Liver (tissue), 9 donors: Measurements from ENCODE around the gene RAB4B. TPM values are rescaled to one million over a fixed set of nuclear protein-coding genes. Genes with fewer than 3 reads are reported as not detected.

Source experiments
- DNase-seq: peaks from one replicate; pipeline ENCODE4 v3.0.0-alpha.2; 2017; ENCODE audit warnings: low spot score
- H3K27ac ChIP-seq, 2 donors: one replicate each; pipeline ENCODE4 v1.7.0; 2013; ENCODE audit warnings: inconsistent platforms in 2 of 2, low read length in 2 of 2, control low read depth in 1 of 2, low read depth in 1 of 2, mild to moderate bottlenecking in 1 of 2
- H3K27me3 ChIP-seq, 4 donors: one replicate each; pipeline versions ENCODE4 v1.6.1 to v1.7.0; 2013; ENCODE audit warnings: low read length in 3 of 4, inconsistent platforms in 1 of 4, mild to moderate bottlenecking in 1 of 4, moderate library complexity in 1 of 4; ENCODE audit not compliant: control insufficient read depth in 4 of 4, insufficient read depth in 4 of 4
- H3K36me3 ChIP-seq, 4 donors: one replicate each; pipeline versions ENCODE4 v1.6.1 to v1.7.0; 2013; ENCODE audit warnings: low read length in 3 of 4, mild to moderate bottlenecking in 3 of 4, low read depth in 1 of 4, moderate library complexity in 1 of 4; ENCODE audit not compliant: control insufficient read depth in 4 of 4, insufficient read depth in 3 of 4
- H3K4me1 ChIP-seq, 4 donors: one replicate each; pipeline versions ENCODE4 v1.6.1 to v1.7.0; 2013; ENCODE audit warnings: low read length in 3 of 4, mild to moderate bottlenecking in 3 of 4, moderate library complexity in 1 of 4; ENCODE audit not compliant: control insufficient read depth in 4 of 4, insufficient read depth in 4 of 4
- H3K4me3 ChIP-seq, 3 donors: one replicate each; pipeline versions ENCODE4 v1.6.1 to v1.7.0; 2013; ENCODE audit warnings: low read length in 3 of 3, control low read depth in 1 of 3, low read depth in 1 of 3, mild to moderate bottlenecking in 1 of 3
- H3K9ac ChIP-seq, 2 donors: one replicate each; pipeline ENCODE4 v1.7.0; 2013; ENCODE audit warnings: low read length in 2 of 2, mild to moderate bottlenecking in 2 of 2, moderate library complexity in 2 of 2, control low read depth in 1 of 2, low read depth in 1 of 2
- H3K9me3 ChIP-seq, 4 donors: one replicate each; pipeline versions ENCODE4 v1.6.1 to v1.7.0; 2013; ENCODE audit warnings: low read length in 3 of 4; ENCODE audit not compliant: control insufficient read depth in 4 of 4
- EGR1 ChIP-seq, 2 donors: IDR thresholded peaks; 2 replicates each; pipeline ENCODE4 v1.6.1; 2016 to 2018; ENCODE audit warnings: antibody characterized with exemption in 2 of 2, low read depth in 2 of 2
- FOXA1 ChIP-seq: IDR thresholded peaks from 2 replicates; pipeline ENCODE4 v1.6.1; 2016; ENCODE audit warnings: antibody characterized with exemption
- FOXA2 ChIP-seq: IDR thresholded peaks from 2 replicates; pipeline ENCODE4 v1.6.1; 2016; ENCODE audit warnings: antibody characterized with exemption
- GABPA ChIP-seq, 2 donors: IDR thresholded peaks in 1 of 2; conservative IDR thresholded peaks in 1 of 2; 2 replicates each; pipeline ENCODE4 v1.6.1; 2016; ENCODE audit warnings: antibody characterized with exemption in 2 of 2, mild to moderate bottlenecking in 1 of 2, moderate library complexity in 1 of 2
- HNF4A ChIP-seq, 2 donors: conservative IDR thresholded peaks; 2 replicates each; pipeline ENCODE4 v1.6.1; 2016; ENCODE audit warnings: antibody characterized with exemption in 2 of 2, mild to moderate bottlenecking in 2 of 2
- JUND ChIP-seq, 2 donors: IDR thresholded peaks; 2 replicates each; pipeline ENCODE4 v1.6.1; 2016; ENCODE audit warnings: antibody characterized with exemption in 2 of 2
- NR2F2 ChIP-seq: IDR thresholded peaks from 2 replicates; pipeline ENCODE4 v1.6.1; 2016; ENCODE audit warnings: antibody characterized with exemption
- RAD21 ChIP-seq, 2 donors: IDR thresholded peaks; 2 replicates each; pipeline ENCODE4 v1.6.1; 2016; ENCODE audit warnings: antibody characterized with exemption in 2 of 2, mild to moderate bottlenecking in 2 of 2
- RXRA ChIP-seq, 2 donors: IDR thresholded peaks; 2 replicates each; pipeline ENCODE4 v1.6.1; 2017 to 2018; ENCODE audit warnings: antibody characterized with exemption in 2 of 2, mild to moderate bottlenecking in 1 of 2
- YY1 ChIP-seq: IDR thresholded peaks from 2 replicates; pipeline ENCODE4 v1.6.1; 2016; ENCODE audit warnings: antibody characterized with exemption, mild to moderate bottlenecking
- WGBS: extraction: QIAGEN DNeasy Blood & Tissue Kit; methylation state at CpG from one replicate; pipeline ENCODE4 v1.1.7; 2013; 5-methylcytosine and 5-hydroxymethylcytosine counted together
- polyA plus RNA-seq, 2 donors: library from polyadenylated mRNA; stranded (reverse) in 1 of 2; unstranded in 1 of 2; fragments of 200-250 nt in 1 of 2; fragments of >200 nt in 1 of 2; fragmentation: Nextera tagmentation in 1 of 2; extraction: Ambion mirVana in 1 of 2; gene quantifications; one replicate each; pipeline versions ENCODE4 v1.2.1 to v1.2.3, GENCODE V29; 2013 to 2015
- total RNA-seq, 2 donors: library from RNA; depleted of rRNA; stranded (reverse); fragments of >200 nt; gene quantifications; one replicate each; pipeline ENCODE4 v1.2.3, GENCODE V29; 2014
- TF ChIP-seq, protein P1 (sequence below): IDR thresholded peaks from 2 replicates; pipeline ENCODE4 v1.6.1; 2016; ENCODE audit warnings: antibody characterized with exemption, mild to moderate bottlenecking
- TF ChIP-seq, protein P2 (sequence below): IDR thresholded peaks from 2 replicates; pipeline ENCODE4 v1.6.1; 2016; ENCODE audit warnings: antibody characterized with exemption
- TF ChIP-seq, protein P3 (sequence below): IDR thresholded peaks from 2 replicates; pipeline ENCODE4 v1.6.1; 2016; ENCODE audit warnings: antibody characterized with exemption
- TF ChIP-seq, protein P4 (sequence below): IDR thresholded peaks from 2 replicates; pipeline ENCODE4 v1.6.1; 2016; ENCODE audit warnings: antibody characterized with exemption
- donor health status: healthy.
- donor health status: healthy.
- donor health status: healthy.
- donor health status: healthy.
- donor health status: healthy.

RAB4B gene
- total and polyA plus RNA-seq, 4 donors, result 5.5 to 16.9 (median 12.9) TPM

DNA sequence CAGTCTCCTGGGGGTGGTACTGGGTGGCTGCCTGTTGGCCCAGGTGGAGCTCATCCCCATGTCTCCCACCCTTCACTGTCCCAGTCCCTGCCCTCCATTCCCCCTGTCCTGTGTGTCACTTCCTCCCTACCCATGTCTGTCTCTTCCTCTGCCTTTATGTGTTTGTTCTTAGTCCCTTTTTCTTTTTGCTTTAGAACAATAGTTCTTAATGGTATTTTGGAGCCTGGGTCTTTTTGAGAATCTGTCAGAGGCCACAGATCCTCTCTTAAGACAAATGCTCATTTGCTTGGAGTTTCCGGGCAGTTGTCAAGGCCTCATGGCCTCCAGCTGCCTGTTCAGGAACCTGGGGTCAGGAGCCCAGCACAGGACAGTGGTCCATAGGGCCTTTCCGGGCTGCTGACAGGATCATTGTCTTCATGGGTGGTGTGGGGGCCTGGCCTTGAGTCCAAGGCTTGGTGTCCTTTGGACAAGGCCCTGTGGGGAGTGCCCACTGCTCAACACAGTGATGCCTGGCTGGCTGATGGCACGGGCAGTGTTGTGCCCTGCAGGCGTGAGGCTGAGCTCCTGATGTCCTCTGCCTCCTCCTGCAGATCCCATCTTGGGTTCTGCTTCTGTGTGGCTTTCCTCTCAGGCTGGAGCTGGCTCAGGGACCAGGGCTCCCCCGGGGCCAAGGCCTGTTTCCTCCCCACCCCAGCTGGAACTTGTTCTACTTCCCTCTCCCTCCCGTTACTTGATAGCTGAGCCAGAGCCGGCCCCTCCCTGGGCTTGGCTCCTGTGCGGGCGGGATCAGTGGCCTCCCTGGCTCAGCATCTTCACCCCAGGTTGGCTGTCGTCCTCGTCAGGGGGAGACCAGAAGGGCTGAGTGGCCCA lies 24.5 kb downstream of the RAB4B start:
- Histone ChIP-seq H3K36me3 (peaks cover under 1 to 10% (median 1%) of the 10 kb centered on the region in 4 donors), H3K9ac (no peak overlapping the region), H3K4me3 (no peak overlapping the region), H3K27me3 (no peaks in the 10 kb centered on the region), H3K27ac (peak overlapping the region; percentile 48 to 82), H3K4me1 (peaks cover 34 to 81% (median 67%) of the 10 kb centered on the region in 4 donors), H3K9me3 (no peaks in the 10 kb centered on the region)
- TF ChIP-seq FOXA1 (no peak), NR2F2 (peak; percentile 73)
- 39% methylated on average over 11 of the region's 11 CpGs for WGBS
- peak; percentile 67 for DNase-seq

DNA sequence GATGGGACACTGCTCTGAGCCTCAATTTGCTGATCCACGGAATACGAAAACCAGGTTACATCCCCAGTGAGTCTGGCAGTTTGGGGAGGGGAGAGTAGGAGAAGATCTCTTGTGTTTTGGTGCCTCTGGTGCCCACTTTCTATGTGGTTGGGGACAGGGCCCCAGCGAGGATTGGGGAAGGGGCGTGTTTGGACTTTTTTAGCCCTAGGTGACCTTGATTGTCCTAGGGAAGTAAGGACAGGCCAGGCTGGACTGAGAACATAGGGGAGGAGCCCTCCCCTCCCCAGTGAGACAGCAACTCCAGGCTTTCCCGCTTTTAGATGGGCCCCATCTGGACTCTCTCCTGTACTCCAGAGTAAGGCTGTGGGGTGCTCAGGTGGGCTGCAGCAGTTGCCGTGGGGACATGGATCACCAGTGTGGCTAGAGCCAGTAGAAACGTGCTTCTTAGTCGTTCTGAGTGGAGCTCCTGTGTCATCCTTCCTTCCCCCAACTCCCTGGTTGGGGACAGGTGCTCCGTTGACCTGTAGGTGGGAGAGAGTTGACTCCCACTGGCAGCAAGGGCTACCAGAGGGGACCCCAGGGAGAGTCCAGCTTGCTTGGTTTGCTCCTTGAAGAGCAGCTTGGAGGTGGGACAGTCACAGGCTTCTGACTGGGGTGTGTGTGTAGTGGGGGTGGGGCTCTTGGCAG lies 25.3 kb downstream of the RAB4B start:
- no peak for TF ChIP-seq RAD21 (IDR thresholded peaks at IDR 0.05)
- Histone ChIP-seq H3K9me3 (no peaks in the 10 kb centered on the region), H3K4me1 (peaks cover 34 to 74% (median 62%) of the 10 kb centered on the region in 4 donors), H3K36me3 (peaks cover 5 to 12% (median 9%) of the 10 kb centered on the region in 4 donors), H3K27ac (peak overlapping the region; percentile 48 to 82), H3K9ac (no peak overlapping the region), H3K27me3 (no peaks in the 10 kb centered on the region), H3K4me3 (no peak overlapping the region)
- DNase-seq, result no peak
- WGBS, result 58% methylated on average over 9 of the region's 9 CpGs

DNA sequence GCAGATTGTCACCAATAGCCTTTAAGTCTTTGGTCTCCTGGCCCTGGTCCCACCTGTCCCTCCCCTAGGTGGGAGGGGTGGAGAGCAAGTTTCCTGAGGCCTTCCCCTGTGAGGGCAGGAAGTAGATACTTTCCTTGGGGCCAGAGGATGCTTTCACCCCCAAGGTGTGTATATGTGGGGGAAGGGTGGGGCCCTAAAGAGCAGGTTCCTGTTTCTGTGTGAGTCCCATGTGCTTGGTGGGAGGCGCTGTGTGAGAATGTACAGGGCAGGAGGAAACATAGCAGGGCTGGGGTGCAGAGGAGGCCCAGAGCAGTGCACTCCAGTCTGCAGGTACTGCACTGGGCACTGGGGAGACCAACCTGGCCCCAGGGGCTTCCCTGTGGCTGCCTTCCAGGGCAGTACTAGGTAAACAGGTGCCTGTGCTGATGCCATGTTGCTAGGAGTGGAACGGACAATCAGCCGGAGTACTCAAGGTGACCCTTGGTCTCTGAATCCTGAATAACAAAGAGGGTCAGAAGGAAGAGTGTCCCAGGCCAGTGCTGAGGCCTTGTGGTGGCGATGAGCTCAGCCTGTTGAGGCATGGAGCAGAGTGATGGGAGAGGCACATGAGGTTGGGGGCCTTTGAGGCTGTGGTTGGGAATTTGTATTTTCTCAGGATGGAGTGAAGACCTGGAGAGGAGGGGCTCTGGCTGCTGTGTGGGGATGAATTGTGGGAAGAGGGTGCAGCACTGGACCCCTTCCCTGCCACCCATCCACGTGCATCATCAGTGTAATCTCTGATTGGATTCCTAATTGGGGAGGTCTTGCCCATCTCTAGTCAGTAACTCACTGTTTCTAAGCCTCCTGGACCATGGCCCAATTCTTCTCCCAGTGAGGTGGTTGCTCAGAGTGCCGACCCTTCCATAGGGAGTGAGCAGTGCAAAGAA lies 26.1 kb downstream of the RAB4B start:
- no peaks in the 10 kb centered on the region for H3K27me3 ChIP-seq
- H3K27ac ChIP-seq, result peak overlapping the region; percentile 48 to 82
- peak in 1 of 2 donors; percentile 11 for TF ChIP-seq HNF4A (conservative IDR thresholded peaks at IDR 0.05)
- TF ChIP-seq FOXA2, result peak; percentile 38
- TF ChIP-seq GABPA (IDR thresholded peaks at IDR 0.05 in 1 of 2, conservative IDR thresholded peaks at IDR 0.05 in 1 of 2), result no peak
- TF ChIP-seq RXRA (IDR thresholded peaks at IDR 0.05), result peak in 1 of 2 donors; percentile 24
- TF ChIP-seq, protein P1, sequence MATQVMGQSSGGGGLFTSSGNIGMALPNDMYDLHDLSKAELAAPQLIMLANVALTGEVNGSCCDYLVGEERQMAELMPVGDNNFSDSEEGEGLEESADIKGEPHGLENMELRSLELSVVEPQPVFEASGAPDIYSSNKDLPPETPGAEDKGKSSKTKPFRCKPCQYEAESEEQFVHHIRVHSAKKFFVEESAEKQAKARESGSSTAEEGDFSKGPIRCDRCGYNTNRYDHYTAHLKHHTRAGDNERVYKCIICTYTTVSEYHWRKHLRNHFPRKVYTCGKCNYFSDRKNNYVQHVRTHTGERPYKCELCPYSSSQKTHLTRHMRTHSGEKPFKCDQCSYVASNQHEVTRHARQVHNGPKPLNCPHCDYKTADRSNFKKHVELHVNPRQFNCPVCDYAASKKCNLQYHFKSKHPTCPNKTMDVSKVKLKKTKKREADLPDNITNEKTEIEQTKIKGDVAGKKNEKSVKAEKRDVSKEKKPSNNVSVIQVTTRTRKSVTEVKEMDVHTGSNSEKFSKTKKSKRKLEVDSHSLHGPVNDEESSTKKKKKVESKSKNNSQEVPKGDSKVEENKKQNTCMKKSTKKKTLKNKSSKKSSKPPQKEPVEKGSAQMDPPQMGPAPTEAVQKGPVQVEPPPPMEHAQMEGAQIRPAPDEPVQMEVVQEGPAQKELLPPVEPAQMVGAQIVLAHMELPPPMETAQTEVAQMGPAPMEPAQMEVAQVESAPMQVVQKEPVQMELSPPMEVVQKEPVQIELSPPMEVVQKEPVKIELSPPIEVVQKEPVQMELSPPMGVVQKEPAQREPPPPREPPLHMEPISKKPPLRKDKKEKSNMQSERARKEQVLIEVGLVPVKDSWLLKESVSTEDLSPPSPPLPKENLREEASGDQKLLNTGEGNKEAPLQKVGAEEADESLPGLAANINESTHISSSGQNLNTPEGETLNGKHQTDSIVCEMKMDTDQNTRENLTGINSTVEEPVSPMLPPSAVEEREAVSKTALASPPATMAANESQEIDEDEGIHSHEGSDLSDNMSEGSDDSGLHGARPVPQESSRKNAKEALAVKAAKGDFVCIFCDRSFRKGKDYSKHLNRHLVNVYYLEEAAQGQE, result no peak
- TF ChIP-seq, protein P2, sequence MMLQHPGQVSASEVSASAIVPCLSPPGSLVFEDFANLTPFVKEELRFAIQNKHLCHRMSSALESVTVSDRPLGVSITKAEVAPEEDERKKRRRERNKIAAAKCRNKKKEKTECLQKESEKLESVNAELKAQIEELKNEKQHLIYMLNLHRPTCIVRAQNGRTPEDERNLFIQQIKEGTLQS, result no peak
- TF ChIP-seq JUND (IDR thresholded peaks at IDR 0.05), result no peak
- TF ChIP-seq, protein P3, sequence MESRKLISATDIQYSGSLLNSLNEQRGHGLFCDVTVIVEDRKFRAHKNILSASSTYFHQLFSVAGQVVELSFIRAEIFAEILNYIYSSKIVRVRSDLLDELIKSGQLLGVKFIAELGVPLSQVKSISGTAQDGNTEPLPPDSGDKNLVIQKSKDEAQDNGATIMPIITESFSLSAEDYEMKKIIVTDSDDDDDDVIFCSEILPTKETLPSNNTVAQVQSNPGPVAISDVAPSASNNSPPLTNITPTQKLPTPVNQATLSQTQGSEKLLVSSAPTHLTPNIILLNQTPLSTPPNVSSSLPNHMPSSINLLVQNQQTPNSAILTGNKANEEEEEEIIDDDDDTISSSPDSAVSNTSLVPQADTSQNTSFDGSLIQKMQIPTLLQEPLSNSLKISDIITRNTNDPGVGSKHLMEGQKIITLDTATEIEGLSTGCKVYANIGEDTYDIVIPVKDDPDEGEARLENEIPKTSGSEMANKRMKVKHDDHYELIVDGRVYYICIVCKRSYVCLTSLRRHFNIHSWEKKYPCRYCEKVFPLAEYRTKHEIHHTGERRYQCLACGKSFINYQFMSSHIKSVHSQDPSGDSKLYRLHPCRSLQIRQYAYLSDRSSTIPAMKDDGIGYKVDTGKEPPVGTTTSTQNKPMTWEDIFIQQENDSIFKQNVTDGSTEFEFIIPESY, result no peak
- TF ChIP-seq EGR1 (IDR thresholded peaks at IDR 0.05; ENCODE audit: low read depth in 2 of 2), result no peak
- TF ChIP-seq NR2F2, result no peak
- TF ChIP-seq, protein P4, sequence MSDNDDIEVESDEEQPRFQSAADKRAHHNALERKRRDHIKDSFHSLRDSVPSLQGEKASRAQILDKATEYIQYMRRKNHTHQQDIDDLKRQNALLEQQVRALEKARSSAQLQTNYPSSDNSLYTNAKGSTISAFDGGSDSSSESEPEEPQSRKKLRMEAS, result no peak
- TF ChIP-seq YY1, result no peak
- 53% methylated on average over 6 of the region's 6 CpGs for WGBS
- H3K9ac ChIP-seq, result no peak overlapping the region
- no peaks in the 10 kb centered on the region for H3K9me3 ChIP-seq
- DNase-seq, result no peak
- H3K4me1 ChIP-seq, result peaks cover 34 to 74% (median 62%) of the 10 kb centered on the region in 4 donors
- H3K36me3 ChIP-seq, result peaks cover 9 to 15% (median 13%) of the 10 kb centered on the region in 4 donors
- no peak overlapping the region for H3K4me3 ChIP-seq
